ENCODE results near the gene ARHGAP28. TPM values are rescaled to one million over a fixed set of nuclear protein-coding genes. Genes with fewer than 3 reads are reported as not detected.

The ARHGAP28 gene
- total RNA-seq, 2 experiments from 2014 or later = not detected

GRCh38 chr18:6751222-6751621, 21.7 kb downstream of the ARHGAP28 start:
- DNase-seq (no peak), ATAC-seq (ENCODE audit: poor library complexity) (no peak)
- H3K9me3 Mint-ChIP-seq = peaks cover 5% of the 10 kb centered on the region
- no peak overlapping the region for H3K27ac Mint-ChIP-seq
- ChIA-PET POLR2A (no interaction called here), CTCF (no interaction called here)
- TF ChIP-seq CTCF (IDR thresholded peaks at IDR 0.05) = no peak
- no peaks in the 10 kb centered on the region for H3K27me3 Mint-ChIP-seq
- H3K27ac ChIP-seq (ENCODE audit: low read depth in 1 of 2, low read length in 2 of 2) = no peak overlapping the region
- intact Hi-C loops (cut with DNase I, micrococcal nuclease) = no loop called here
- H3K36me3 Mint-ChIP-seq (ENCODE audit: low read depth) = no peaks in the 10 kb centered on the region
- peaks cover 0 to 3% of the 10 kb centered on the region in 2 experiments for H3K9me3 ChIP-seq (ENCODE audit: control insufficient read depth in 1 of 2, insufficient read depth in 1 of 2, low read length in 2 of 2)
- H3K36me3 ChIP-seq (ENCODE audit: insufficient read depth, low read length) = no peaks in the 10 kb centered on the region
- no peaks in the 10 kb centered on the region for H3K27me3 ChIP-seq (ENCODE audit: control insufficient read depth in 1 of 2, insufficient read depth in 2 of 2, low read length in 2 of 2)
- no peaks in the 10 kb centered on the region for H3K4me1 Mint-ChIP-seq (ENCODE audit: low read depth)
- no peak overlapping the region for H3K4me3 Mint-ChIP-seq
- no peak overlapping the region for H3K4me3 ChIP-seq (ENCODE audit: low read length)
- H3K4me1 ChIP-seq (ENCODE audit: insufficient read depth, low read length) = no peaks in the 10 kb centered on the region

GRCh38 chr18:6752202-6752860, 22.8 kb downstream of the ARHGAP28 start:
- ATAC-seq (ENCODE audit: poor library complexity) (no peak), DNase-seq (no peak)
- intact Hi-C loops (cut with DNase I, micrococcal nuclease) = no loop called here
- H3K4me3 Mint-ChIP-seq = no peak overlapping the region
- H3K36me3 Mint-ChIP-seq (ENCODE audit: low read depth) = no peaks in the 10 kb centered on the region
- H3K9me3 Mint-ChIP-seq = peaks cover 2% of the 10 kb centered on the region
- H3K27me3 Mint-ChIP-seq = no peaks in the 10 kb centered on the region
- Histone ChIP-seq H3K4me1 (ENCODE audit: insufficient read depth, low read length) (no peaks in the 10 kb centered on the region), H3K36me3 (ENCODE audit: insufficient read depth, low read length) (no peaks in the 10 kb centered on the region), H3K27ac (ENCODE audit: low read depth in 1 of 2, low read length in 2 of 2) (no peak overlapping the region), H3K9me3 (ENCODE audit: control insufficient read depth in 1 of 2, insufficient read depth in 1 of 2, low read length in 2 of 2) (peaks cover 0 to 3% of the 10 kb centered on the region in 2 experiments), H3K27me3 (ENCODE audit: control insufficient read depth in 1 of 2, insufficient read depth in 2 of 2, low read length in 2 of 2) (no peaks in the 10 kb centered on the region), H3K4me3 (ENCODE audit: low read length) (no peak overlapping the region)
- H3K27ac Mint-ChIP-seq = no peak overlapping the region
- no peaks in the 10 kb centered on the region for H3K4me1 Mint-ChIP-seq (ENCODE audit: low read depth)
- POLR2A ChIA-PET = no interaction called here
- CTCF ChIA-PET = no interaction called here
- TF ChIP-seq CTCF (IDR thresholded peaks at IDR 0.05) = no peak

- POLR2A ChIA-PET = no interaction called here
- ATAC-seq (ENCODE audit: poor library complexity) (no peak), DNase-seq (no peak)
- CTCF ChIA-PET = no interaction called here
- H3K36me3 ChIP-seq (ENCODE audit: insufficient read depth, low read length) = no peaks in the 10 kb centered on the region
- H3K4me1 Mint-ChIP-seq (ENCODE audit: low read depth) = no peaks in the 10 kb centered on the region
- no peak overlapping the region for H3K4me3 ChIP-seq (ENCODE audit: low read length)
- intact Hi-C loops (cut with DNase I, micrococcal nuclease) = no loop called here
- H3K36me3 Mint-ChIP-seq (ENCODE audit: low read depth) = no peaks in the 10 kb centered on the region
- no peak overlapping the region for H3K27ac Mint-ChIP-seq
- H3K27ac ChIP-seq (ENCODE audit: low read depth in 1 of 2, low read length in 2 of 2) = no peak overlapping the region
- H3K27me3 Mint-ChIP-seq = no peaks in the 10 kb centered on the region
- peaks cover 2% of the 10 kb centered on the region for H3K9me3 Mint-ChIP-seq
- no peaks in the 10 kb centered on the region for H3K27me3 ChIP-seq (ENCODE audit: control insufficient read depth in 1 of 2, insufficient read depth in 2 of 2, low read length in 2 of 2)
- H3K9me3 ChIP-seq (ENCODE audit: control insufficient read depth in 1 of 2, insufficient read depth in 1 of 2, low read length in 2 of 2) = peaks cover 0 to 7% of the 10 kb centered on the region in 2 experiments
- H3K4me3 Mint-ChIP-seq = no peak overlapping the region
- no peaks in the 10 kb centered on the region for H3K4me1 ChIP-seq (ENCODE audit: insufficient read depth, low read length)
- no peak for TF ChIP-seq CTCF (IDR thresholded peaks at IDR 0.05)
Measured at GRCh38 chr18:6755107-6755506, 25.6 kb downstream of the ARHGAP28 start.
